Stomach (tissue), 9 donors: Measurements from ENCODE around the gene SLC26A1. TPM values are rescaled to one million over a fixed set of nuclear protein-coding genes. Genes with fewer than 3 reads are reported as not detected.

Experiments used
- DNase-seq, 2 donors: peaks; one replicate each; pipeline versions ENCODE4 v3.0.0 to v3.0.0-alpha.2; 2013 to 2019
- H3K27ac ChIP-seq, 5 donors: fragments of 200-600 bp in 4 of 5; sonication (generic) in 4 of 5; one replicate each; pipeline ENCODE4 v1.5.1; 2013 to 2019; ENCODE audit warnings: mild to moderate bottlenecking in 1 of 5, moderate library complexity in 1 of 5
- H3K27me3 ChIP-seq, 3 donors: fragments of 200-600 bp; sonication (generic); one replicate each; pipeline ENCODE4 v1.5.1; 2017 to 2019; ENCODE audit warnings: mixed run types in 1 of 3
- H3K36me3 ChIP-seq, 4 donors: fragments of 200-600 bp; sonication (generic); 1 replicate in 3 of 4; 2 replicates in 1 of 4; pipeline ENCODE4 v1.5.1; 2016 to 2019
- H3K4me1 ChIP-seq, 4 donors: fragments of 200-600 bp; sonication (generic); one replicate each; pipeline ENCODE4 v1.5.1; 2016 to 2019
- H3K4me3 ChIP-seq, 4 donors: fragments of 200-600 bp; sonication (generic) in 3 of 4; one replicate each; pipeline ENCODE4 v1.5.1; 2016 to 2019; ENCODE audit warnings: mild to moderate bottlenecking in 1 of 4
- H3K9me3 ChIP-seq, 4 donors: fragments of 200-600 bp; sonication (generic); one replicate each; pipeline ENCODE4 v1.5.1; 2016 to 2019
- CTCF ChIP-seq, 7 experiments: fragments of 450-650 bp in 4 of 7; fragments of 200-600 bp in 3 of 7; sonication (generic) in 3 of 7; IDR thresholded peaks; one replicate each; pipeline ENCODE4 v1.5.1; 2016 to 2019; ENCODE audit warnings: antibody characterized with exemption in 7 of 7, control low read depth in 2 of 7, mild to moderate bottlenecking in 1 of 7
- EP300 ChIP-seq: sonication (generic); formaldehyde crosslinking; IDR thresholded peaks from one replicate; pipeline ENCODE4 v1.6.1; 2017; ENCODE audit warnings: antibody characterized with exemption
- POLR2A ChIP-seq, 4 donors: fragments of 450-650 bp; IDR thresholded peaks; one replicate each; pipeline ENCODE4 v1.6.1; 2016; ENCODE audit warnings: antibody characterized with exemption in 4 of 4, control low read depth in 2 of 4, mild to moderate bottlenecking in 1 of 4, moderate library complexity in 1 of 4
- POLR2AphosphoS5 ChIP-seq, 3 donors: sonication (generic); formaldehyde crosslinking; IDR thresholded peaks; one replicate each; pipeline ENCODE4 v1.6.1; 2016; ENCODE audit warnings: antibody characterized with exemption in 3 of 3
- WGBS, 5 donors: extraction: QIAGEN DNeasy Blood & Tissue Kit in 3 of 5; methylation state at CpG; one replicate each; pipeline versions ENCODE4 v1.1.5 to v1.1.7; 2013 to 2018; 5-methylcytosine and 5-hydroxymethylcytosine counted together
- intact Hi-C: fragments of 100-400 bp; cut with DNase I; formaldehyde crosslinking; loops from one replicate; pipeline ENCODE4 v1.15.1; 2023; ENCODE audit warnings: low total_unique reads
- polyA plus RNA-seq, 3 donors: library from polyadenylated mRNA; stranded (reverse); fragments of 200-250 nt; gene quantifications; one replicate each; pipeline ENCODE4 v1.2.3, GENCODE V29; 2013
- total RNA-seq, 5 donors: library from RNA; depleted of rRNA; stranded (reverse); fragments of >200 nt; gene quantifications; one replicate each; pipeline versions ENCODE4 v1.1.0 to v1.2.3, GENCODE V29; 2014 to 2016
- donor health status: healthy with polysubstance abuse.
- donor health status: Bipolar disorder and iron deficiency.
- donor health status: healthy.

The SLC26A1 gene
- total and polyA plus RNA-seq, 8 donors, result 0.18 to 8.9 (median 3.5) TPM; not detected in 3

- no peaks in the 10 kb centered on the region for H3K9me3 ChIP-seq
- intact Hi-C loops, result no loop called here
- no peaks in the 10 kb centered on the region for H3K27me3 ChIP-seq
- H3K4me1 ChIP-seq, result peaks cover 37 to 55% (median 48%) of the 10 kb centered on the region in 4 donors
- 0 to 1% (median 1%) methylated on average over 16 to 69 of the region's 69 CpGs for WGBS, 5 donors
- peak; percentile 83 to 93 for DNase-seq
- H3K27ac ChIP-seq, result peak within 1 kb of the TSS; percentile 72 to 89 (median 75)
- H3K4me3 ChIP-seq, result peak within 1 kb of the TSS; percentile 65 to 96 (median 82)
- TF ChIP-seq EP300 (no peak), POLR2A (IDR thresholded peaks at IDR 0.05) (no peak), CTCF (IDR thresholded peaks at IDR 0.05) (peak in 3 of 7 experiments; percentile 4 to 43 (median 37)), POLR2AphosphoS5 (IDR thresholded peaks at IDR 0.05) (peak in 2 of 3 donors; percentile 7 to 51)
- peaks cover 0 to 33% (median 21%) of the 10 kb centered on the region in 4 donors for H3K36me3 ChIP-seq
Observed at GRCh38 chr4:986879-987623, 6.2 kb downstream of the SLC26A1 start, which contains the start of gene IDUA. Gene IDUA, plus strand, starts transcription at chr4:987044. Its CDS starts 41 bp downstream, at chr4:987085.

- intact Hi-C loops, result no loop called here
- H3K9me3 ChIP-seq, result no peaks in the 10 kb centered on the region
- WGBS, 5 donors, result 0 to 3% (median 1%) methylated on average over 14 of the region's 14 CpGs
- TF ChIP-seq POLR2AphosphoS5 (IDR thresholded peaks at IDR 0.05) (no peak), POLR2A (IDR thresholded peaks at IDR 0.05) (no peak), EP300 (no peak), CTCF (IDR thresholded peaks at IDR 0.05) (no peak)
- peaks cover 0 to 28% (median 21%) of the 10 kb centered on the region in 4 donors for H3K36me3 ChIP-seq
- no peak for DNase-seq
- H3K27ac ChIP-seq, result peak overlapping the region; percentile 72 to 89 (median 75)
- peak overlapping the region; percentile 65 to 96 (median 82) for H3K4me3 ChIP-seq
- H3K27me3 ChIP-seq, result no peaks in the 10 kb centered on the region
- peaks cover 31 to 49% (median 42%) of the 10 kb centered on the region in 4 donors for H3K4me1 ChIP-seq
Observed at GRCh38 chr4:986428-986878, 6.8 kb downstream of the SLC26A1 start.

DNA sequence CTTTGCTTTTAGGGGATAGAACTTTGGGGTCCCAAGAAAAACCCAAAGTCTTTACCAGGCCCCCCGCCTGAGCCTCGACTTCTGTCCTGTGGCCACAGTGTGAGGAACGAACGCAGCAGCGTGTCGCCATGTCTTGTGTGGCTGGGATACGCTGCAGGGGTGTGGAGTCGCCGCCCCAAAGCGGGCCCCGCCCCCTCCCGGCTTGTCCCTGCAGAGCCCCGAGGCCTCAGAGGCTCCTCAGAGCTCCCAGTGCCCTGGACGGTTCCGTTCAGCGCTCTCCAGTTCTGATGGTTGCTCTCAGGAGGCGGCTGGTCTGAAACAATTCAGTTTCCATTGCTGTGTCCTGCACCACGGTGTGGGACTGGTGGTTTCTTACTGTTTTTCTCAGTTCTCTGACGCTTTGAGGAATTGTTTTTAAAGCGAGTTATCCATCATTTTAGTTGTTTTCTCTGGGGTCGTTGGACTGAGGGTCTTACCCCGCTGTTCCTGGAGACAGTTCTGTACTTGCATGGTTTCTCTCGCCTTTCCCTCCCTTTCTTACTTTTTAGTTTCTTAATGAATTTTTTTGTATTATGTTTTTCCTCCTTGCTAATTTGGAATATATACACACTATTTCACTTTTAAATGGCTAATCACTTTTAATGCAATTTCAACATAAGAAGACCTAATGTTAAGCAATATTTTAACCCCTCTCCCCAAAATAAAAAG lies 7.9 kb downstream of the SLC26A1 start:
- peaks cover 31 to 43% (median 36%) of the 10 kb centered on the region in 4 donors for H3K4me1 ChIP-seq

More for the DNA sequence above, 7.9 kb downstream of the SLC26A1 start:
- Histone ChIP-seq H3K9me3 (no peaks in the 10 kb centered on the region), H3K27me3 (no peaks in the 10 kb centered on the region), H3K4me3 (peak overlapping the region in 3 of 4 donors; percentile 29 to 43 (median 29)), H3K36me3 (peaks cover 0 to 16% (median 11%) of the 10 kb centered on the region in 4 donors), H3K27ac (peak overlapping the region in 3 of 5 donors; percentile 18 to 45 (median 35))
- peak; percentile 85 to 88 for DNase-seq
- no peak for TF ChIP-seq CTCF (IDR thresholded peaks at IDR 0.05)
- no peak for TF ChIP-seq POLR2A (IDR thresholded peaks at IDR 0.05)
- no peak for TF ChIP-seq EP300
- TF ChIP-seq POLR2AphosphoS5 (IDR thresholded peaks at IDR 0.05), result peak in 2 of 3 donors; percentile 29 to 66
- intact Hi-C loops, result no loop called here
- WGBS, 5 donors, result 25 to 48% (median 35%) methylated on average over 23 of the region's 23 CpGs
